M059J (cell line): ENCODE measurements around the gene TSEN2. TPM values are rescaled to one million over a fixed set of nuclear protein-coding genes. Genes with fewer than 3 reads are reported as not detected.

Experiments used
- total RNA-seq: library from RNA; depleted of rRNA; stranded (reverse); fragments of >200 nt; shearing (Covaris generic); gene quantifications from 2 replicates; pipeline ENCODE4 v1.2.3, GENCODE V29; 2014; rRNA removed

TSEN2 gene
- total RNA-seq, 1 experiment from 2014 or later, result 9.0 TPM

Other genes starting within 250 kb of the TSEN2 start
- gene PPARG, start 195.4 kb upstream of the TSEN2 start, total RNA-seq, result 1.6 and 7.0 TPM in 2 replicates
- not detected in 2 replicates for gene MKRN2OS, start 61.0 kb downstream of the TSEN2 start, total RNA-seq
- 33.5 and 36.8 TPM in 2 replicates for gene MKRN2, start 72.6 kb downstream of the TSEN2 start, total RNA-seq
- 78.0 and 106 TPM in 2 replicates for gene RAF1, start 179.6 kb downstream of the TSEN2 start, total RNA-seq